MM.1S (cell line): ENCODE results near the gene SPNS2.

Experiments used
- DNase-seq: peaks from one replicate; pipeline ENCODE4 v3.0.0-alpha.2; 2015
- H2AFZ ChIP-seq: fragments of 300-600 bp; sonication (generic); 2 replicates; pipeline ENCODE4 v1.6.0; 2016; ENCODE audit warnings: antibody characterized with exemption, low read length
- H3F3A ChIP-seq: fragments of 300-600 bp; sonication (generic); 2 replicates; pipeline ENCODE4 v1.6.1; 2016; ENCODE audit warnings: mild to moderate bottlenecking, antibody characterized with exemption, low read length, moderate library complexity, mixed read lengths; ENCODE audit not compliant: insufficient read depth
- H3K27ac ChIP-seq: fragments of 300-600 bp; sonication (generic); 2 replicates; pipeline ENCODE4 v1.5.1; 2016; ENCODE audit warnings: mild to moderate bottlenecking, low read length
- H3K27me3 ChIP-seq: fragments of 300-600 bp; sonication (generic); replicated peaks from 2 replicates; pipeline ENCODE4 v1.6.0; 2016; ENCODE audit warnings: low read length; ENCODE audit not compliant: insufficient read depth
- H3K36me3 ChIP-seq: fragments of 300-600 bp; sonication (generic); replicated peaks from 2 replicates; pipeline ENCODE4 v1.6.1; 2016; ENCODE audit warnings: mild to moderate bottlenecking, low read length, mixed read lengths; ENCODE audit not compliant: insufficient read depth
- H3K4me1 ChIP-seq: fragments of 300-600 bp; sonication (generic); 2 replicates; pipeline ENCODE4 v1.6.1; 2016; ENCODE audit warnings: low read length, mixed read lengths
- H3K4me2 ChIP-seq: fragments of 300-600 bp; sonication (generic); 2 replicates; pipeline ENCODE4 v1.6.0; 2016; ENCODE audit warnings: low read depth, low read length
- H3K4me3 ChIP-seq: fragments of 300-600 bp; sonication (generic); 2 replicates; pipeline ENCODE4 v1.5.1; 2016; ENCODE audit warnings: low read length, mixed read lengths
- H3K79me2 ChIP-seq: fragments of 300-600 bp; sonication (generic); 2 replicates; pipeline ENCODE4 v1.6.1; 2016; ENCODE audit warnings: mixed run types, low read length, mixed read lengths
- H3K9ac ChIP-seq: fragments of 300-600 bp; sonication (generic); 2 replicates; pipeline ENCODE4 v1.6.1; 2016; ENCODE audit warnings: low read length, mixed read lengths
- H3K9me2 ChIP-seq: fragments of 300-600 bp; sonication (generic); replicated peaks from 2 replicates; pipeline ENCODE4 v1.6.1; 2016; ENCODE audit warnings: mild to moderate bottlenecking, low read length, mixed read lengths; ENCODE audit not compliant: insufficient read depth
- H3K9me3 ChIP-seq: fragments of 300-600 bp; sonication (generic); replicated peaks from 2 replicates; pipeline ENCODE4 v1.6.1; 2016; ENCODE audit warnings: mild to moderate bottlenecking, low read length, mixed read lengths; ENCODE audit not compliant: insufficient read depth
- H4K20me1 ChIP-seq: fragments of 300-600 bp; sonication (generic); 2 replicates; pipeline ENCODE4 v1.6.1; 2016; ENCODE audit warnings: mild to moderate bottlenecking, low read length, moderate library complexity, mixed read lengths; ENCODE audit not compliant: insufficient read depth
- CTCF ChIP-seq: fragments of 300-600 bp; sonication (generic); IDR thresholded peaks from 2 replicates; pipeline ENCODE4 v1.5.1; 2016; ENCODE audit warnings: antibody characterized with exemption, low read length, mixed read lengths
- EZH2 ChIP-seq: fragments of 300-600 bp; sonication (generic); optimal IDR thresholded peaks from 2 replicates; pipeline ENCODE3; 2017; ENCODE audit warnings: low read depth, mild to moderate bottlenecking, antibody characterized with exemption, low read length, mixed read lengths
- EZH2phosphoT487 ChIP-seq: fragments of 300-600 bp; sonication (generic); IDR thresholded peaks from 2 replicates; pipeline ENCODE4 v1.6.1; 2018; ENCODE audit warnings: antibody characterized with exemption, low read length

SPNS2 gene

DNA sequence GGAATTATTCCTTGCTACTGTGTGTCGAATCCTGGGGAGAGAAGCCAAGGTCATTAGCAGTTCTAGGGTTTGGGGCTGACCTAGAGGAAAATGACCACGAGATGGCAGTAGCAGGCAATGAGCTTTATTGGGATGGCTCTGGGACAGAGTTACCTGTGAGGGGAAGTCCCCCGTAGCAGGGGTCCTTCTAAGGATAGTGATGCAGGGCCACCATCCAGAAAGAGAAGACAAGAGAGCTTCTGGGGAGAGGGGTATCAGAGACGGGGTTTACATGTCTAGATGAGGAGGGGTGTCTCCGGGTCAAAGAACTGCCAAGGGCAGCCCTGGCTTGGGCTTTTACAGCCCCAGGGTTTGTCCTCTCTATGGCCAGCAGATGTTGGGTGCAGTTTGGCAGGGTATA is 68.1 kb downstream of the SPNS2 start:
- Histone ChIP-seq H3K36me3 (no peaks in the 10 kb centered on the region), H3K9ac (no peak overlapping the region), H3K27me3 (no peaks in the 10 kb centered on the region), H3K79me2 (no peaks in the 10 kb centered on the region), H2AFZ (no peak overlapping the region), H3K9me3 (no peaks in the 10 kb centered on the region), H3K4me2 (no peak overlapping the region), H3K4me1 (peaks cover 12% of the 10 kb centered on the region), H3K27ac (no peak overlapping the region), H3K9me2 (no peaks in the 10 kb centered on the region), H3K4me3 (no peak overlapping the region), H4K20me1 (no peaks in the 10 kb centered on the region), H3F3A (peaks cover 11% of the 10 kb centered on the region)
- DNase-seq: peak; percentile 55
- TF ChIP-seq CTCF (peak; percentile 76), EZH2phosphoT487 (no peak), EZH2 (no peak)

GRCh38 chr17:4569591-4569990 is 70.9 kb downstream of the SPNS2 start:
- Histone ChIP-seq H2AFZ (no peak overlapping the region), H3K4me1 (peaks cover 10% of the 10 kb centered on the region)
- TF ChIP-seq CTCF (no peak), EZH2 (no peak), EZH2phosphoT487 (no peak)

DNA sequence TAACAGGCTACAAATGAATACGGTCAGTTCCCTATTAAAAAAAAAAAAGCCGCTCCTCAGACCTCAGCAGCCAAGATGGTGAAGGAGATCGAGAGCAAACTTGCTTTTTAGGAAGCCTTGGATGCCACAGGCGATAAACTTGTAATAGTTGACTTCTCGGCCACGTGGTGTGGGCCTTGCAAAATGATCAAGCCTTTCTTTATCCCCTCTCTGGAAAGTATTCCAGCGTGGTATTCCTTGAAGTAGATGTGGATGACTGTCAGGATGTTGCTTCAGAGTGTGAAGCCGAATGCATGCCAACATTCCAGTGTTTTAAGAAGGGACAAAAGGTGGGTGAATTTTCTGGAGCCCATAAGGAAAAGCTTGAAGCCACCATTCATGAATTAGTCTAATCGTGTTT is 73.5 kb downstream of the SPNS2 start:
- Histone ChIP-seq H3K27me3 (peaks cover 14% of the 10 kb centered on the region), H3K79me2 (no peaks in the 10 kb centered on the region), H3K9ac (no peak overlapping the region), H3K27ac (no peak overlapping the region), H4K20me1 (no peaks in the 10 kb centered on the region), H3K9me3 (no peaks in the 10 kb centered on the region), H2AFZ (no peak overlapping the region), H3K9me2 (no peaks in the 10 kb centered on the region), H3K36me3 (no peaks in the 10 kb centered on the region), H3K4me1 (peaks cover 10% of the 10 kb centered on the region), H3K4me3 (no peak overlapping the region), H3K4me2 (no peak overlapping the region), H3F3A (no peaks in the 10 kb centered on the region; the same call in 1 of the 2 replicates)
- TF ChIP-seq EZH2 (no peak), CTCF (no peak), EZH2phosphoT487 (no peak)
- DNase-seq: no peak

More at GRCh38 chr17:4569591-4569990, 70.9 kb downstream of the SPNS2 start:
- Histone ChIP-seq H3K9ac (no peak overlapping the region), H3K4me2 (no peak overlapping the region), H3K36me3 (no peaks in the 10 kb centered on the region), H4K20me1 (no peaks in the 10 kb centered on the region), H3K4me3 (no peak overlapping the region), H3K9me2 (no peaks in the 10 kb centered on the region), H3K9me3 (no peaks in the 10 kb centered on the region), H3F3A (no peaks in the 10 kb centered on the region; the same call in 1 of the 2 replicates), H3K79me2 (no peaks in the 10 kb centered on the region), H3K27me3 (no peaks in the 10 kb centered on the region), H3K27ac (no peak overlapping the region)
- no peak for DNase-seq
